Cardiac muscle cell (in vitro differentiated cells and primary cell): ENCODE measurements around the gene CACUL1. TPM values are rescaled to one million over a fixed set of nuclear protein-coding genes. Genes with fewer than 3 reads are reported as not detected.

Experiments
- DNase-seq, 2 donors: peaks; one replicate each; pipeline versions ENCODE4 v3.0.0 to v3.0.0-alpha.2; 2010 to 2017; ENCODE audit warnings: low read depth in 1 of 2, low spot score in 1 of 2
- H3K27ac ChIP-seq: fragments of 200-600 bp; sonication (generic); 2 replicates; pipeline ENCODE4 v1.5.1; 2016
- H3K27me3 ChIP-seq: fragments of 200-600 bp; sonication (generic); 2 replicates; pipeline ENCODE4 v1.6.0; 2016; ENCODE audit warnings: control low read depth
- H3K36me3 ChIP-seq: fragments of 200-600 bp; sonication (generic); 2 replicates; pipeline ENCODE4 v1.5.1; 2016; ENCODE audit warnings: control low read depth
- H3K4me1 ChIP-seq: fragments of 200-600 bp; sonication (generic); 2 replicates; pipeline ENCODE4 v1.8.1; 2017; ENCODE audit warnings: low read depth, mild to moderate bottlenecking, mixed run types
- H3K4me3 ChIP-seq: fragments of 200-600 bp; sonication (generic); 2 replicates; pipeline ENCODE4 v1.5.1; 2016; ENCODE audit warnings: mild to moderate bottlenecking
- H3K9me3 ChIP-seq: fragments of 200-600 bp; sonication (generic); 2 replicates; pipeline ENCODE4 v1.5.1; 2017; ENCODE audit warnings: low read depth, mild to moderate bottlenecking, control low read depth
- polyA plus RNA-seq: library from polyadenylated mRNA; unstranded; fragments of >200 nt; fragmentation: Nextera tagmentation; extraction: Ambion mirVana; gene quantifications from 2 replicates; pipeline ENCODE4 v1.2.1, GENCODE V29; 2016
- total RNA-seq: library from RNA; depleted of rRNA; stranded (reverse); fragments of >200 nt; gene quantifications from 2 replicates; pipeline ENCODE4 v1.2.3, GENCODE V29; 2016
- TF ChIP-seq, protein P1 (sequence below): IDR thresholded peaks from 2 replicates; pipeline ENCODE4 v1.5.1; 2012; ENCODE audit warnings: low read depth, mild to moderate bottlenecking, low read length

The CACUL1 gene
- total and polyA plus RNA-seq, 2 experiments from 2014 or later, result 35.6 to 40.5 TPM

DNA sequence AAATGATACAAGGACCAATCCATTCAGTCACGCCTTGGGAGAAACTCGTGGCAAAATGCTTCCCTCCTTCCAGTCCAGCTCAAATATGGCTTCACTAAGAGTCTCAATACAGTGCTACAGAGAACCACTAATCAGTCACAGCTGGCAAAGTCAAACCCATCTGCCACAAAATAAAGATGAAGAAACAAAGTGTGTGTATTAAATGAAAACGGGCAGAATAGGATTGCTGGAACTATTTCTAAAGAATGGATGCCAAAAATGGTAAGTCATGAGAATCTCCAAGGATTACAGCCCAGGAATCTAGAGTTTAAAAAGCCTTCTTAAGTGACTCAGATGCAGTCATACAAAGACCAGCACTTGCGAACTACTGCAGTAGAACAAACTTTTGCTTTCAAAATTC lies 61.9 kb downstream of the CACUL1 start:
- Histone ChIP-seq H3K9me3 (no peaks in the 10 kb centered on the region), H3K4me3 (no peak overlapping the region), H3K27ac (no peak overlapping the region), H3K27me3 (no peaks in the 10 kb centered on the region), H3K4me1 (no peaks in the 10 kb centered on the region), H3K36me3 (peaks cover 29% of the 10 kb centered on the region)
- TF ChIP-seq, protein P1, sequence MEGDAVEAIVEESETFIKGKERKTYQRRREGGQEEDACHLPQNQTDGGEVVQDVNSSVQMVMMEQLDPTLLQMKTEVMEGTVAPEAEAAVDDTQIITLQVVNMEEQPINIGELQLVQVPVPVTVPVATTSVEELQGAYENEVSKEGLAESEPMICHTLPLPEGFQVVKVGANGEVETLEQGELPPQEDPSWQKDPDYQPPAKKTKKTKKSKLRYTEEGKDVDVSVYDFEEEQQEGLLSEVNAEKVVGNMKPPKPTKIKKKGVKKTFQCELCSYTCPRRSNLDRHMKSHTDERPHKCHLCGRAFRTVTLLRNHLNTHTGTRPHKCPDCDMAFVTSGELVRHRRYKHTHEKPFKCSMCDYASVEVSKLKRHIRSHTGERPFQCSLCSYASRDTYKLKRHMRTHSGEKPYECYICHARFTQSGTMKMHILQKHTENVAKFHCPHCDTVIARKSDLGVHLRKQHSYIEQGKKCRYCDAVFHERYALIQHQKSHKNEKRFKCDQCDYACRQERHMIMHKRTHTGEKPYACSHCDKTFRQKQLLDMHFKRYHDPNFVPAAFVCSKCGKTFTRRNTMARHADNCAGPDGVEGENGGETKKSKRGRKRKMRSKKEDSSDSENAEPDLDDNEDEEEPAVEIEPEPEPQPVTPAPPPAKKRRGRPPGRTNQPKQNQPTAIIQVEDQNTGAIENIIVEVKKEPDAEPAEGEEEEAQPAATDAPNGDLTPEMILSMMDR, result no peak
- DNase-seq, result peak in 1 of 2 donors; percentile 81

DNA sequence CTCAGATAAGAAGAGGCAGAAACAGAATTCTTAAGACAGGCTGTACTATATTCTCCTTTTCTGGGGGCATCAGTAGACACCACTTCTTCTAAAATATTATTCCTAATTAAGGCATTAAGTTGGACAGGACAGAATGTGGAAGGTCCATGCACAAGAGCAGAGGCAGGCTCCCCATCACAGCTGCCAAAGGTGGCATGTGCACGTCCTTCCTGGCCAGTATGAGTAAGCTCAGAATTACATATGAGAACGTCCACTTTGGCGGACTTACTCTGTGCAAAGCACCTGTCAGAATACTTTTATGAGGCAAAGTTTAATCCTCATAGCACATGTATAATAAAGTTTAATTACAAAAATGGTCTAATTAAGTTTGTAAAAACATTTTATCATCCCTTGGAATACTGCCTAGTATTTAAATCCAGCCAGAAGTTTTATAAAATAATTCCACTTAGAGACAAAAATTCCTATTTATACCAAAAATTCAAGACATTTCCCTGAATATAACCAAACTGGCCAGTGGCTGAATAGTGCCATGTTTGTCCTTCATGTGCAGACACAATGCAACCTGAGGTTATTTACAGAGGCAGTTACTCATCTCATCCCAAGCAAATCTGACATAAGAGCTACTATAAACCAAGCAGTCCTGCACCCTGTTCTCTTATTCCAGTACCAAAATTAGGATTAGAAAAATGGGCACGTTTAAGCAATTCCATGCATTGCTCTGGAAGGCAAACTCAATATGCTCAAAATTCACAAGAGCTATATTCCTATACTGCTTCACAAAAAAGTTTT lies 65.5 kb downstream of the CACUL1 start:
- no peaks in the 10 kb centered on the region for H3K27me3 ChIP-seq
- H3K4me3 ChIP-seq, result no peak overlapping the region
- H3K36me3 ChIP-seq, result peaks cover 44% of the 10 kb centered on the region
- H3K27ac ChIP-seq, result no peak overlapping the region
- TF ChIP-seq, protein P1, result no peak
- H3K4me1 ChIP-seq, result no peaks in the 10 kb centered on the region
- H3K9me3 ChIP-seq, result no peaks in the 10 kb centered on the region
- DNase-seq, result no peak

DNA sequence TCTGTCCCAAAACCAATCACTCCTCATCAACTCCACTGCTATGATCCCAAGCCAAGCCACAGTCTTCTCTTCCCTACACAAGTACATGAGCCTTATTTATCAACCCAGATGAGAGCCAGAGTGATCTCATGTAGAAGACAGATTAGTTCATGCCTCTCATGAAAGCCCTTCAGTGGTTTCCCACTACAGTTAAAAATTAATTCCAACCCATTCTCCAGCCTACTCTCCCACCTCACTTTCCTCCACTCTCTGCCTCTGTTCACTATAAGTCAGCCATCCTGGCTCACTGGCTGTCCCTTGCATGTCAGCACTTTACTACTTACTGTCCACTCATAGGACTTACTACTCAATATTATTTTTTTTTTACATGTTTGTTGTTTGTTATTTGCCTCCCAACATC lies 67.3 kb downstream of the CACUL1 start:
- TF ChIP-seq, protein P1, result no peak
- Histone ChIP-seq H3K27ac (no peak overlapping the region), H3K27me3 (no peaks in the 10 kb centered on the region), H3K4me1 (no peaks in the 10 kb centered on the region), H3K4me3 (no peak overlapping the region), H3K9me3 (no peaks in the 10 kb centered on the region), H3K36me3 (peaks cover 45% of the 10 kb centered on the region)
- no peak for DNase-seq

DNA sequence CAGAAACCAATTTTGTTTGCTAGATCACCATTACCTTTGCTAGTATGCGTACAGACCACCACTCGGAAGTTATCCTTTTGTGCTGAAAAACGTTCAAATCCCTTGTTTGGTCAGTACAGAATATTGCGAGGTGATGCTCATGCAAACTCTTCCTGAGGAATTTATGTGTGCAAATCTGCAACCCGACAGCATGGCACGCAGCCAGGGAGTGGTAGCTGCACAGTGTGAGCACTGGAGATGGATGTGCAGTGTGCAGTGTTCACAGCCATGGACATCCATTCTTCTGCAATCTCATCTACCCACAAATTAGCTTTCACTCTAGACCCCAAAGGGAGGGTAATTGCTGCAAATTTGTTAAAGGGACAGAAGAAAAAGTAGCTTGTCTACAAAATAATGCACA lies 72.2 kb downstream of the CACUL1 start:
- no peak for DNase-seq

DNA sequence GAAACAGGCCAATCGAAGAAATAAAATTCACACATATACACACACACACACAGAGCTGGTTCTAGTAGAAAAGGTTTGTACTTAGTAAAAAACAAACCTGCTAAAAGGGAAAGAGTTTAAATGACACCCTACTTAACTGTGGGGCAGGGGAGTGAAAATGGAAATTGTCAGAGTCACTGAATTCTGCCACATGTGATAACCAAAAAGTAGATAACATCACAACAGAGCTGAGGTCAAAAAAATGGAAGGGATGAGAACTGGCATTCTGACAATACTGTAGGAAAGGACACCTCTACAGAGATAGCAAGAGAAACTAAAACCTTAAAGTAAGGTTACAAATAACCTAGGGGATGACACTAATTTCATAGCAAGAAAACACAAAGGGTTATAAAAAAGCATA lies 74.6 kb downstream of the CACUL1 start:
- no peaks in the 10 kb centered on the region for H3K27me3 ChIP-seq
- no peak for DNase-seq
- no peak overlapping the region for H3K4me3 ChIP-seq
- H3K36me3 ChIP-seq, result peaks cover 27% of the 10 kb centered on the region
- H3K9me3 ChIP-seq, result no peaks in the 10 kb centered on the region
- TF ChIP-seq, protein P1, result no peak
- no peak overlapping the region for H3K27ac ChIP-seq
- H3K4me1 ChIP-seq, result no peaks in the 10 kb centered on the region

More for the DNA sequence above, 72.2 kb downstream of the CACUL1 start:
- Histone ChIP-seq H3K36me3 (peaks cover 39% of the 10 kb centered on the region), H3K4me1 (no peaks in the 10 kb centered on the region), H3K27me3 (no peaks in the 10 kb centered on the region), H3K9me3 (no peaks in the 10 kb centered on the region), H3K27ac (no peak overlapping the region), H3K4me3 (no peak overlapping the region)
- TF ChIP-seq, protein P1, result no peak
